Activated T-helper 1 cell treated with anti-CD3 and anti-CD28 coated beads, Interleukin-12 subunit alpha, Interleukin-12 subunit beta, Interleukin-2, Interleukin-4 antibody, amounts not matched to agents 30 ng/mL and 10 ng/mL and 1 ng/mL, durations not matched to agents 14 hours and 24 hours and 36 hours (primary cell): ENCODE results near the gene QPCT. TPM values are rescaled to one million over a fixed set of nuclear protein-coding genes. Genes with fewer than 3 reads are reported as not detected.
"Not testable (repeated sequence)": the region's sequence is repeated elsewhere in the genome, so short reads cannot be mapped to it uniquely, and the experiment has no call there.

Source experiments
- DNase-seq: peaks from one replicate; pipeline ENCODE4 v3.0.0; 2021; ENCODE audit warnings: low spot score
- H3K27ac Mint-ChIP-seq: one replicate; pipeline ENCODE4 v1.8.0; 2021; ENCODE audit warnings: mild to moderate bottlenecking, mixed read lengths
- H3K27me3 Mint-ChIP-seq: one replicate; pipeline ENCODE4 v1.8.0; 2022; ENCODE audit warnings: mild to moderate bottlenecking, moderate library complexity, mixed read lengths; ENCODE audit not compliant: insufficient read depth
- H3K36me3 Mint-ChIP-seq: one replicate; pipeline ENCODE4 v1.8.0; 2021; ENCODE audit warnings: low read depth, mixed read lengths
- H3K4me1 Mint-ChIP-seq: one replicate; pipeline ENCODE4 v1.8.0; 2021; ENCODE audit warnings: low read depth, mixed read lengths
- H3K4me3 Mint-ChIP-seq: one replicate; pipeline ENCODE4 v1.8.0; 2021; ENCODE audit warnings: mild to moderate bottlenecking, moderate library complexity, mixed read lengths
- H3K9me3 Mint-ChIP-seq: one replicate; pipeline ENCODE4 v1.8.0; 2021; ENCODE audit warnings: mixed read lengths
- intact Hi-C: fragments of 100-400 bp; cut with micrococcal nuclease; formaldehyde crosslinking; loops from one replicate; pipeline ENCODE4 v1.15.1; 2024
- total RNA-seq: library from RNA; stranded (reverse); gene quantifications from 2 replicates; pipeline ENCODE4 v1.2.3, GENCODE V29; 2022

QPCT gene
- total RNA-seq, 1 donor from 2014 or later, result 1.6 TPM

- Mint-ChIP-seq H3K27ac (no peak overlapping the region), H3K4me3 (no peak overlapping the region)
- intact Hi-C loops, result no loop called here
Measured at GRCh38 chr2:37370666-37371065, 26.2 kb downstream of the QPCT start.

GRCh38 chr2:37372000-37372399 lies 27.6 kb downstream of the QPCT start:
- DNase-seq, result no peak
- H3K36me3 Mint-ChIP-seq, result no peaks in the 10 kb centered on the region
- H3K27me3 Mint-ChIP-seq, result peaks cover 50% of the 10 kb centered on the region
- no peak overlapping the region for H3K4me3 Mint-ChIP-seq
- intact Hi-C loops, result no loop called here
- H3K27ac Mint-ChIP-seq, result no peak overlapping the region
- peaks cover 31% of the 10 kb centered on the region for H3K4me1 Mint-ChIP-seq
- no peaks in the 10 kb centered on the region for H3K9me3 Mint-ChIP-seq

More at GRCh38 chr2:37370666-37371065, 26.2 kb downstream of the QPCT start:
- H3K36me3 Mint-ChIP-seq, result no peaks in the 10 kb centered on the region
- peaks cover 50% of the 10 kb centered on the region for H3K27me3 Mint-ChIP-seq
- no peaks in the 10 kb centered on the region for H3K9me3 Mint-ChIP-seq
- peaks cover 18% of the 10 kb centered on the region for H3K4me1 Mint-ChIP-seq
- no peak for DNase-seq

DNA sequence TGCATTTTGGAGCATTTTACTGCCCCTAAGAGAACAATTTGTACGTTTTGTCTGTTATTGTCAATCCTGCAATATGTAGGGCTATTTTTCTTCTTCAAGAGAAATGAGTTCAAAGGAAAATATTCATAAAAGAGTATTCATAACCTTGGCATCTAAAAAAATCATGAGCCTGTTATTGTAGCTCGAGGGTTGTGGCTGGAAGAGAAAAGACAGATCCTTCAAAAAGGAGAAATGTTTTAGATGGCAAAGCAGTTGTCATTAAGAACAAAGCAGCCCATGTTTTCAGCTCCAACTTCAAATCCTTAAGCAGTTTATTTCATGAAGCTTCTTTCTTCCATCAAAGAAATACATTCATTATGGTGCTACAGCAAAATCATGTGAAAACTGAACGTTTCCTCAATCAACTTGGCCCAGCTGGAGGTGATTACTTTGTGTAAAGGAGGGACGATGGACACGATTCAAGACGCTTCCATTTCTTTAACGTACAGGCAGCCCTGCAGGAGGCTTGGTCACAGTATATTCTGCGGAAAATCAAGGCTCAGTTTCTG lies 31.4 kb downstream of the QPCT start:
- H3K4me3 Mint-ChIP-seq, result peak overlapping the region; percentile 34
- peaks cover 52% of the 10 kb centered on the region for H3K4me1 Mint-ChIP-seq
- no peaks in the 10 kb centered on the region for H3K36me3 Mint-ChIP-seq
- H3K27me3 Mint-ChIP-seq, result peaks cover 59% of the 10 kb centered on the region
- intact Hi-C loops, result loop anchor here (1.0 to 5.0 kb wide), 11 partner anchors 9 to 1841 kb away; partner anchors contain the start of genes CDC42EP3, CEBPZ, GPATCH11 and HEATR5B
- DNase-seq, result no peak
- no peaks in the 10 kb centered on the region for H3K9me3 Mint-ChIP-seq
- no peak overlapping the region for H3K27ac Mint-ChIP-seq

- DNase-seq, result peak; percentile 29
- Mint-ChIP-seq H3K27me3 (peaks cover 51% of the 10 kb centered on the region), H3K9me3 (no peaks in the 10 kb centered on the region), H3K27ac (peak overlapping the region; percentile 88), H3K4me1 (peaks cover 51% of the 10 kb centered on the region), H3K4me3 (peak overlapping the region; percentile 34), H3K36me3 (no peaks in the 10 kb centered on the region)
- intact Hi-C loops, result loop anchor here (1.0 to 5.0 kb wide), 13 partner anchors 9 to 1840 kb away; partner anchors contain the start of genes CDC42EP3, CEBPZ, GPATCH11 and HEATR5B
Measured at GRCh38 chr2:37376421-37377186, 32.2 kb downstream of the QPCT start.

GRCh38 chr2:37377187-37377532 lies 32.7 kb downstream of the QPCT start:
- Mint-ChIP-seq H3K4me3 (peak overlapping the region; percentile 34), H3K9me3 (no peaks in the 10 kb centered on the region)

GRCh38 chr2:37378411-37378810 lies 34.0 kb downstream of the QPCT start:
- H3K4me1 Mint-ChIP-seq, result peaks cover 42% of the 10 kb centered on the region
- H3K9me3 Mint-ChIP-seq, result no peaks in the 10 kb centered on the region
- intact Hi-C loops, result loop anchor here (5.0 kb wide), 3 partner anchors 294 to 1136 kb away; partner anchors contain the start of genes CDC42EP3, GPATCH11 and HEATR5B
- no peak for DNase-seq
- H3K27ac Mint-ChIP-seq, result no peak overlapping the region
- no peaks in the 10 kb centered on the region for H3K36me3 Mint-ChIP-seq
- no peak overlapping the region for H3K4me3 Mint-ChIP-seq
- H3K27me3 Mint-ChIP-seq, result peaks cover 39% of the 10 kb centered on the region

More at GRCh38 chr2:37377187-37377532, 32.7 kb downstream of the QPCT start:
- DNase-seq, result peak; percentile 18
- H3K27ac Mint-ChIP-seq, result peak overlapping the region; percentile 88
- intact Hi-C loops, result loop anchor here (1.0 to 5.0 kb wide), 8 partner anchors 13 to 1840 kb away; partner anchors contain the start of genes CDC42EP3, GPATCH11 and HEATR5B
- H3K4me1 Mint-ChIP-seq, result peaks cover 46% of the 10 kb centered on the region
- H3K27me3 Mint-ChIP-seq, result peaks cover 47% of the 10 kb centered on the region
- no peaks in the 10 kb centered on the region for H3K36me3 Mint-ChIP-seq

DNA sequence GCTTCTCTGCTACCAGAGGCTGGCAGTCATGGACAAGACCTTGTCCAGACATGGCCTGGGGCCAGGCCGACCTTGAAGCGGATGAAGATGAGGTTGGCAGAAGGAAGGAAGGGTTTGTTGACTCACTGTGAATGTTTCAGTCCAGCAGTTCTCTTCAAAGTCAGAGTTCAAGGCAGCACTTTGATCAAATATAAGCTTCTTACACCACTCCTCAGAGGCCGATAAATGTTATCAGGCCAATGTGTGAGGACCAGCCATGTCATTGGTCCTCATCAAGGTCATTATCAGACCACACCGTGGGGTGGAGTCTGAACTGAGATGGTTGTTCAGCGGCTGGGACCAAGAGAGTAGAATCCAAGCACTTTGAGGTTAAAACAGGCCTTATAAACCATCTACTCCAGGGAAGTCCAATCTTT lies 35.5 kb downstream of the QPCT start:
- no peak overlapping the region for H3K27ac Mint-ChIP-seq
- no peak for DNase-seq

GRCh38 chr2:37380787-37381186 lies 36.4 kb downstream of the QPCT start:
- intact Hi-C loops, H3K36me3 Mint-ChIP-seq, H3K4me3 Mint-ChIP-seq, H3K27ac Mint-ChIP-seq, DNase-seq, H3K9me3 Mint-ChIP-seq: not testable (repeated sequence)
- peaks cover 33% of the 10 kb centered on the region for H3K4me1 Mint-ChIP-seq
- H3K27me3 Mint-ChIP-seq, result peaks cover 23% of the 10 kb centered on the region

More for the DNA sequence above, 35.5 kb downstream of the QPCT start:
- H3K4me1 Mint-ChIP-seq, result peaks cover 40% of the 10 kb centered on the region
- no peaks in the 10 kb centered on the region for H3K9me3 Mint-ChIP-seq
- intact Hi-C loops, result loop anchor here (5.0 kb wide), 3 partner anchors 292 to 1138 kb away; partner anchors contain the start of genes CDC42EP3, GPATCH11 and HEATR5B
- peaks cover 27% of the 10 kb centered on the region for H3K27me3 Mint-ChIP-seq
- no peaks in the 10 kb centered on the region for H3K36me3 Mint-ChIP-seq
- no peak overlapping the region for H3K4me3 Mint-ChIP-seq

- H3K27ac Mint-ChIP-seq, H3K9me3 Mint-ChIP-seq, DNase-seq, H3K4me3 Mint-ChIP-seq, H3K4me1 Mint-ChIP-seq, H3K36me3 Mint-ChIP-seq, intact Hi-C loops, H3K27me3 Mint-ChIP-seq: not testable (repeated sequence)
Measured at GRCh38 chr2:37384261-37384660, 39.8 kb downstream of the QPCT start.

DNA sequence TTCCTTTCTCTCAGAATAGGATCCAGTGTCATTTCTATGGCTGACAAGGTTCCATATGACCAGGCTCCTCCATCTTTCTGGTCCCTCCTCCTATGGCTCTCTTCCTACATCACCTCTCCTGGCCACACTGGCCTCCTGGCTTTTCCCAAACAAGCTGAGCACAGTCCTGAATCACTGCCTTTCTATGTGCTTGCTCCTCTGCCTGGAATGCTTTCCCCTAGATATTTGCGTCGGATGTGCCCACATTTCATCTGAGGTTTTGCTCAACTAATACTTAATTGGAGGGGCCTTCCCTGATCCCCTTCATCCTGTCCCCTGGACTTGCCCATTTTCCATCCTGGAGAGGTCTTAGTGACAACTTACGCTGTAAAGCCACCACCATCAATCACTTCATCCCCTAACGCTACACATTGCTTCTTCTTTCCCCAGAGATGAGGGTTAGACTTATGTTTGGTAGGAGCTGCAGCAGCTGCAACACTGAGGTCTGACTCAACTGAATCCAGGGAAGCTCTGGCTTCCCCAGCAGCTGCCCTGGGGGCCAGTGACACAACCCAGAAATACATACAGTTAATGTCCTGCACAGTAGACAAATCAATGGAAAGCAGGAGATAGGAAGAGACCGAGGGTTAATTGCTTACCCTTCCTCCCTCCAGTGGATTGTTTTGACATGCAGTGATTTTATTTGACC lies 42.9 kb downstream of the QPCT start:
- Mint-ChIP-seq H3K27ac (no peak overlapping the region), H3K36me3 (peaks cover 9% of the 10 kb centered on the region), H3K27me3 (peaks cover 3% of the 10 kb centered on the region), H3K4me3 (no peak overlapping the region), H3K4me1 (peaks cover 4% of the 10 kb centered on the region), H3K9me3 (peaks cover 13% of the 10 kb centered on the region)
- no peak for DNase-seq
- intact Hi-C loops, result no loop called here

DNA sequence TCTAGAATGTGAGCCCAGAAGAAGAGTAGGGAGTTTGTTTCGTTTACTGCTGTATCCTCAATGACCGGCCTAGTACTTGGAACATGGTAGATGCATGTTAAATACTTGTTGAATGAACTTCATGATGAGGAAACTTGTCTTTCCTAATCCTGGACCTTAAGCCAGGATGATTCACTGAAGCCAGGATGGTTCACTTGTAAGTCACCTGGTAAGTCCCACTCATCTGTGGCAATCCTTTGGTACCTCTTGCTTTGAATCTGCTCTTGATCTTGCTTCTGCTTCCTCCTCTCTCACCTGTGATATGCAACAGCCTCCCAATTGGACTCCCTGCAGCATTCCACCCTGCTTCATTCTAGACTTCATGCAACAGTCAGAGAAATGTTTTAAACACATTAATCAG lies 43.6 kb downstream of the QPCT start:
- Mint-ChIP-seq H3K4me1 (peaks cover 5% of the 10 kb centered on the region), H3K27ac (no peak overlapping the region), H3K9me3 (peaks cover 18% of the 10 kb centered on the region), H3K4me3 (no peak overlapping the region), H3K36me3 (peaks cover 11% of the 10 kb centered on the region), H3K27me3 (peaks cover 6% of the 10 kb centered on the region)
- intact Hi-C loops, result no loop called here
- no peak for DNase-seq

GRCh38 chr2:37389395-37389794 lies 45.0 kb downstream of the QPCT start:
- peaks cover 5% of the 10 kb centered on the region for H3K4me1 Mint-ChIP-seq
- no peak for DNase-seq
- peaks cover 13% of the 10 kb centered on the region for H3K27me3 Mint-ChIP-seq
- intact Hi-C loops, result no loop called here
- H3K9me3 Mint-ChIP-seq, result peaks cover 18% of the 10 kb centered on the region
- peaks cover 11% of the 10 kb centered on the region for H3K36me3 Mint-ChIP-seq
- peak overlapping the region; percentile 8 for H3K4me3 Mint-ChIP-seq
- no peak overlapping the region for H3K27ac Mint-ChIP-seq
